Left renal cortex interstitium (tissue), 4 donors: ENCODE measurements around the gene DAZAP1. TPM values are rescaled to one million over a fixed set of nuclear protein-coding genes. Genes with fewer than 3 reads are reported as not detected.

Source experiments
- DNase-seq, 4 donors: peaks; one replicate each; pipeline ENCODE4 v3.0.0-alpha.2; 2013; ENCODE audit warnings: low read depth in 4 of 4, low spot score in 2 of 4, missing footprints in 1 of 4
- polyA plus RNA-seq, 4 donors: library from polyadenylated mRNA; unstranded; fragments of 120-200 nt; gene quantifications; one replicate each; pipeline ENCODE4 v1.2.1, GENCODE V29; 2013; ENCODE audit not compliant: insufficient read length in 4 of 4

Gene DAZAP1
- polyA plus RNA-seq, 4 donors: 67.1 to 110 (median 95.0) TPM

- no peak for DNase-seq
Observed at GRCh38 chr19:1453525-1454364, 46.4 kb downstream of the DAZAP1 start.

- no peak for DNase-seq
Observed at GRCh38 chr19:1455002-1455335, 47.6 kb downstream of the DAZAP1 start.

- DNase-seq: no peak
Observed at GRCh38 chr19:1455336-1456120, 48.1 kb downstream of the DAZAP1 start.

- no peak for DNase-seq
Observed at GRCh38 chr19:1456121-1456900, 48.9 kb downstream of the DAZAP1 start.

- no peak for DNase-seq
Observed at GRCh38 chr19:1457031-1457739, 49.8 kb downstream of the DAZAP1 start.

GRCh38 chr19:1457892-1458291, 50.5 kb downstream of the DAZAP1 start:
- no peak for DNase-seq

- DNase-seq: no peak
Observed at GRCh38 chr19:1459479-1459878, 52.1 kb downstream of the DAZAP1 start.

- no peak for DNase-seq
Observed at GRCh38 chr19:1460033-1460995, 52.9 kb downstream of the DAZAP1 start.

- DNase-seq: no peak
Observed at GRCh38 chr19:1461862-1462261, 54.5 kb downstream of the DAZAP1 start.

GRCh38 chr19:1465191-1466016, 58.0 kb downstream of the DAZAP1 start:
- no peak for DNase-seq

- no peak for DNase-seq
Observed at GRCh38 chr19:1466018-1466460, 58.7 kb downstream of the DAZAP1 start.

- no peak for DNase-seq
Observed at GRCh38 chr19:1466461-1467214, 59.3 kb downstream of the DAZAP1 start.

- no peak for DNase-seq
Observed at GRCh38 chr19:1467215-1467489, 59.8 kb downstream of the DAZAP1 start.

GRCh38 chr19:1467490-1468273, 60.3 kb downstream of the DAZAP1 start:
- no peak for DNase-seq

- DNase-seq: no peak
Observed at GRCh38 chr19:1468274-1468820, 61.0 kb downstream of the DAZAP1 start.

GRCh38 chr19:1468821-1469254, 61.5 kb downstream of the DAZAP1 start:
- no peak for DNase-seq
